IMR-90 (cell line): Measurements from ENCODE around the gene ALDOA. TPM values are rescaled to one million over a fixed set of nuclear protein-coding genes. Genes with fewer than 3 reads are reported as not detected.

ENCODE experiments used
- ATAC-seq: fragments of 200-7000 bp; cut with Tn5 transposase; 2 replicates; pipeline ENCODE4 v1.9.1; 2020; ENCODE audit warnings: low read depth, mild to moderate bottlenecking, moderate library complexity
- BruUV-seq: library from RNA; stranded (reverse); fragments of 400-500 nt; replicated peaks from 2 replicates; lab custom pipeline; 2021; lab: Mats Ljungman, UMichigan
- CTCF ChIA-PET: fragments of 300-600 bp; formaldehyde crosslinking; extraction: SDS; loops from one replicate; lab custom pipeline; 2021; ENCODE audit warnings: antibody characterized with exemption; lab: Yijun Ruan, JAX
- POLR2A ChIA-PET: fragments of 300-600 bp; sonication (Branson Sonifier 250); formaldehyde crosslinking; loops from one replicate; lab custom pipeline; 2022; ENCODE audit warnings: antibody characterized with exemption; ENCODE audit not compliant: unreplicated experiment; lab: Charles Lee
- DNase-seq: peaks from one replicate; pipeline ENCODE4 v3.0.0; 2013
- H2AFZ ChIP-seq: replicated peaks from 2 replicates; pipeline ENCODE3; 2013; ENCODE audit warnings: low read length, mild to moderate bottlenecking; ENCODE audit not compliant: poor library complexity
- H2AK5ac ChIP-seq: 2 replicates; pipeline ENCODE4 v1.6.1; 2013; ENCODE audit warnings: low read depth, low read length, inconsistent platforms
- H2AK9ac ChIP-seq: replicated peaks from 2 replicates; pipeline ENCODE3; 2013; ENCODE audit warnings: mild to moderate bottlenecking, low read depth, low read length, moderate library complexity; ENCODE audit not compliant: poor library complexity
- H2BK120ac ChIP-seq: 2 replicates; pipeline ENCODE4 v1.6.1; 2013; ENCODE audit warnings: low read depth, low read length, inconsistent platforms
- H2BK15ac ChIP-seq: 3 replicates; pipeline ENCODE4 v1.6.1; 2013; ENCODE audit warnings: low read depth, low read length, inconsistent platforms
- H2BK20ac ChIP-seq: 2 replicates; pipeline ENCODE4 v1.6.1; 2013; ENCODE audit warnings: low read depth, mild to moderate bottlenecking, inconsistent platforms, low read length, moderate library complexity
- H2BK5ac ChIP-seq: 2 replicates; pipeline ENCODE4 v1.6.1; 2013; ENCODE audit warnings: mild to moderate bottlenecking, low read depth, low read length, inconsistent platforms; ENCODE audit not compliant: poor library complexity, severe bottlenecking
- H3K14ac ChIP-seq: replicated peaks from 2 replicates; pipeline ENCODE4 v1.6.1; 2013; ENCODE audit warnings: low read depth, low read length, inconsistent platforms
- H3K18ac ChIP-seq: 2 replicates; pipeline ENCODE4 v1.6.1; 2013; ENCODE audit warnings: low read depth, low read length, control low read depth
- H3K23ac ChIP-seq: 2 replicates; pipeline ENCODE4 v1.6.1; 2013; ENCODE audit warnings: low read depth, low read length, inconsistent platforms
- H3K27ac ChIP-seq: 2 replicates; pipeline ENCODE4 v1.5.1; 2013; ENCODE audit warnings: mild to moderate bottlenecking, control low read depth, low read length; ENCODE audit not compliant: insufficient read depth
- H3K27me3 ChIP-seq: 2 replicates; pipeline ENCODE4 v1.6.1; 2013; ENCODE audit warnings: low read length; ENCODE audit not compliant: control insufficient read depth, insufficient read depth
- H3K36me3 ChIP-seq: 2 replicates; pipeline ENCODE4 v1.6.1; 2013; ENCODE audit warnings: low read length, mixed read lengths; ENCODE audit not compliant: control insufficient read depth, insufficient read depth
- H3K4ac ChIP-seq: 2 replicates; pipeline ENCODE4 v1.6.1; 2013; ENCODE audit warnings: low read depth, low read length, inconsistent platforms
- H3K4me1 ChIP-seq: 2 replicates; pipeline ENCODE4 v1.6.1; 2013; ENCODE audit warnings: low read length, mixed read lengths; ENCODE audit not compliant: control insufficient read depth, insufficient read depth
- H3K4me2 ChIP-seq: 2 replicates; pipeline ENCODE4 v1.6.1; 2013; ENCODE audit warnings: low read depth, mild to moderate bottlenecking, control low read depth, low read length, moderate library complexity
- H3K4me3 ChIP-seq: 2 replicates; pipeline ENCODE4 v1.5.1; 2013; ENCODE audit warnings: low read depth, mild to moderate bottlenecking, control low read depth, low read length, moderate library complexity; ENCODE audit not compliant: insufficient read depth
- H3K56ac ChIP-seq: 2 replicates; pipeline ENCODE4 v1.6.1; 2013; ENCODE audit warnings: low read length, inconsistent platforms; ENCODE audit not compliant: insufficient read depth; ENCODE audit errors: extremely low read depth
- H3K79me1 ChIP-seq, 2 experiments: 2 replicates each; pipeline ENCODE4 v1.6.1; 2013; ENCODE audit warnings: low read length in 2 of 2, inconsistent platforms in 1 of 2, low read depth in 1 of 2
- H3K9ac ChIP-seq: 2 replicates; pipeline ENCODE4 v1.6.1; 2013; ENCODE audit warnings: low read depth, low read length, control low read depth
- H3K9me1 ChIP-seq: 2 replicates; pipeline ENCODE4 v1.6.1; 2013; ENCODE audit warnings: low read length, inconsistent platforms; ENCODE audit not compliant: insufficient read depth
- H3K9me3 ChIP-seq: 2 replicates; pipeline ENCODE4 v1.6.1; 2013; ENCODE audit warnings: low read length; ENCODE audit not compliant: control insufficient read depth, insufficient read depth
- H4K20me1 ChIP-seq: 2 replicates; pipeline ENCODE4 v1.6.1; 2013; ENCODE audit warnings: low read length, inconsistent platforms; ENCODE audit not compliant: insufficient read depth
- H4K5ac ChIP-seq: 2 replicates; pipeline ENCODE4 v1.6.1; 2013; ENCODE audit warnings: mild to moderate bottlenecking, low read depth, low read length, control low read depth
- H4K8ac ChIP-seq, 2 experiments: 2 replicates each; pipeline ENCODE4 v1.6.1; 2013; ENCODE audit warnings: low read depth in 2 of 2, low read length in 2 of 2, control low read depth in 1 of 2, inconsistent platforms in 1 of 2
- H4K91ac ChIP-seq: 2 replicates; pipeline ENCODE4 v1.6.1; 2013; ENCODE audit warnings: low read depth, low read length, inconsistent platforms; ENCODE audit not compliant: insufficient read depth
- CHD1 ChIP-seq: IDR thresholded peaks from 2 replicates; pipeline ENCODE4 v1.6.1; 2012; ENCODE audit warnings: low read depth, low read length, improper control_type of control experiment
- MXI1 ChIP-seq: IDR thresholded peaks from 2 replicates; pipeline ENCODE4 v1.6.1; 2012; ENCODE audit warnings: low read depth, mild to moderate bottlenecking, low read length, moderate library complexity, borderline replicate concordance
- SMC3 ChIP-seq: fragments of 150-350 bp; IDR thresholded peaks from 2 replicates; pipeline ENCODE4 v1.6.1; 2016; ENCODE audit warnings: low read depth, mild to moderate bottlenecking, antibody characterized with exemption, low read length, moderate library complexity
- WGBS, 2 experiments: methylation state at CpG; one replicate each; pipeline versions ENCODE4 v1.1.5 to v1.1.7; 2013; ENCODE audit warnings: missing lambda C conversion rate in 2 of 2; ENCODE audit not compliant: insufficient read length in 1 of 2; ENCODE audit errors: extremely low coverage in 2 of 2; 5-methylcytosine and 5-hydroxymethylcytosine counted together
- dilution Hi-C: fragments of 300-500 bp; cut with HindIII; formaldehyde crosslinking; loops from one replicate; pipeline ENCODE4 v1.14.3; 2018; ENCODE audit warnings: low sequenced_read_pairs; ENCODE audit not compliant: unreplicated experiment
- in situ Hi-C: fragments of 300-500 bp; cut with MboI; formaldehyde crosslinking; loops from 3 replicates; pipeline ENCODE4 v1.14.3; 2019; ENCODE audit warnings: low sequenced_read_pairs, inconsistent platforms, mixed read lengths
- intact Hi-C: fragments of 100-400 bp; cut with micrococcal nuclease; formaldehyde crosslinking; loops from 2 replicates; pipeline ENCODE4 v1.10.0; 2022
- polyA plus RNA-seq, 3 experiments: library from polyadenylated mRNA; depleted of rRNA; stranded (reverse); fragments of >200 nt; gene quantifications; 2 replicates each; pipeline ENCODE4 v1.2.3, GENCODE V29; 2012; ENCODE audit warnings: low replicate concordance in 1 of 3
- total RNA-seq: library from RNA; depleted of rRNA; stranded (reverse); fragments of >200 nt; gene quantifications from 2 replicates; pipeline ENCODE4 v1.2.3, GENCODE V29; 2012
- TF ChIP-seq, protein P1 (sequence below): fragments of 150-350 bp; IDR thresholded peaks from 2 replicates; pipeline ENCODE4 v1.6.1; 2017; ENCODE audit warnings: mild to moderate bottlenecking, antibody characterized with exemption, low read length, low read depth

ALDOA gene
- total and polyA plus RNA-seq, 2 of the 4 experiments (the other 2 are of a cell fraction): 1,697 to 1,990 TPM

DNA sequence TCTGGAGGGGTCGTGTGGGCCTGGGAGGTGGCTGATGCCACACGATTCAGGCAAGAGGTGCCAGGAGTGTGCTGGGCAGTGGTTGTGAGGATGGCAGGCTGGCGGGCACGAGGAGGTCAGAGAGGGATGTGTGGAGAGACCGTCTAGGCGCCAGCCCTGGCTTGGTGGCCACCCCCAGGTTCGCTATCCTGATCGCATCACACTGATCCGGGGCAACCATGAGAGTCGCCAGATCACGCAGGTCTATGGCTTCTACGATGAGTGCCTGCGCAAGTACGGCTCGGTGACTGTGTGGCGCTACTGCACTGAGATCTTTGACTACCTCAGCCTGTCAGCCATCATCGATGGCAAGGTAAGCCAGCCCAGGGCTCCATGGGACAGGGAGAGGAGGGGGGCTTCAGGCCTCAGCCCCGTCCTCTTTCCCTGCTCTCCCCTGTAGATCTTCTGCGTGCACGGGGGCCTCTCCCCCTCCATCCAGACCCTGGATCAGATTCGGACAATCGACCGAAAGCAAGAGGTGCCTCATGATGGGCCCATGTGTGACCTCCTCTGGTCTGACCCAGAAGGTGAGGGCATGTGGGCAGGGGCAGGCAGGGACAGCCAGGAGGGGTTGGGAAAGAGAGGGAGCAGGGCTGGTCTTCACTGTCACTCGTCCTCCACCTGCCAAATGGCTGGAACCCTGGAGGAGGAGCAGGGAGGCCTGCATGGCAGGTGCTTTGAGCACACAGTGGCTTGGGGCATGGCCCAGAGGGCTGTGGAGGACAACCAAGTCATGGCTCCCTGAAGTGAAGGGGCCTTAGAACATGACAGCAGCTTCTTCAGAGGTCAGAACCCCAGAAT, 17.9 kb downstream of the ALDOA start:
- no peaks in the 10 kb centered on the region for H3K9me3 ChIP-seq
- no peak for ATAC-seq
- peaks cover 63% of the 10 kb centered on the region for H3K36me3 ChIP-seq
- H2BK20ac ChIP-seq: no peak overlapping the region
- no peak overlapping the region for H3K23ac ChIP-seq
- H4K91ac ChIP-seq: no peak overlapping the region
- whole genome bisulfite sequencing, 2 experiments: 92% methylated on average over 4 of the region's 24 CpGs; no CpG with 5 or more reads in 1 of the 2 experiments
- H3K9ac ChIP-seq: no peak overlapping the region
- H3K4me2 ChIP-seq: no peak overlapping the region
- POLR2A ChIA-PET: no interaction called here
- H3K27me3 ChIP-seq: no peaks in the 10 kb centered on the region
- H2AK5ac ChIP-seq: no peak overlapping the region
- no peak overlapping the region for H3K56ac ChIP-seq
- H3K14ac ChIP-seq: no peak overlapping the region
- H3K4me1 ChIP-seq: no peaks in the 10 kb centered on the region
- CTCF ChIA-PET: no interaction called here
- H3K79me1 ChIP-seq: peaks cover 25 to 39% of the 10 kb centered on the region in 2 experiments
- intact Hi-C loops (no loop called here), dilution Hi-C loops (no loop called here), in situ Hi-C loops (no loop called here)
- H4K20me1 ChIP-seq: peaks cover 31% of the 10 kb centered on the region
- H2BK120ac ChIP-seq: no peak overlapping the region
- no peak overlapping the region for H2BK15ac ChIP-seq
- no peak overlapping the region for H3K27ac ChIP-seq
- H2AFZ ChIP-seq: no peak overlapping the region
- H3K4me3 ChIP-seq: no peak overlapping the region
- no peak overlapping the region for H2AK9ac ChIP-seq
- no peaks in the 10 kb centered on the region for H3K9me1 ChIP-seq
- H3K4ac ChIP-seq: no peak overlapping the region
- no peak for DNase-seq
- H4K8ac ChIP-seq: no peak overlapping the region
- no peak overlapping the region for H3K18ac ChIP-seq
- H4K5ac ChIP-seq: no peak overlapping the region
- no peak overlapping the region for H2BK5ac ChIP-seq
- TF ChIP-seq, protein P1, sequence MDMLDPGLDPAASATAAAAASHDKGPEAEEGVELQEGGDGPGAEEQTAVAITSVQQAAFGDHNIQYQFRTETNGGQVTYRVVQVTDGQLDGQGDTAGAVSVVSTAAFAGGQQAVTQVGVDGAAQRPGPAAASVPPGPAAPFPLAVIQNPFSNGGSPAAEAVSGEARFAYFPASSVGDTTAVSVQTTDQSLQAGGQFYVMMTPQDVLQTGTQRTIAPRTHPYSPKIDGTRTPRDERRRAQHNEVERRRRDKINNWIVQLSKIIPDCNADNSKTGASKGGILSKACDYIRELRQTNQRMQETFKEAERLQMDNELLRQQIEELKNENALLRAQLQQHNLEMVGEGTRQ: no peak
- TF ChIP-seq SMC3 (no peak), CHD1 (no peak), MXI1 (no peak)
- no TSS peak for BruUV-seq
